Measurements from ENCODE around the gene PLS1. TPM values are rescaled to one million over a fixed set of nuclear protein-coding genes. Genes with fewer than 3 reads are reported as not detected.

Gene PLS1
- total RNA-seq, 1 experiment from 2014 or later = 6.4 TPM

DNA sequence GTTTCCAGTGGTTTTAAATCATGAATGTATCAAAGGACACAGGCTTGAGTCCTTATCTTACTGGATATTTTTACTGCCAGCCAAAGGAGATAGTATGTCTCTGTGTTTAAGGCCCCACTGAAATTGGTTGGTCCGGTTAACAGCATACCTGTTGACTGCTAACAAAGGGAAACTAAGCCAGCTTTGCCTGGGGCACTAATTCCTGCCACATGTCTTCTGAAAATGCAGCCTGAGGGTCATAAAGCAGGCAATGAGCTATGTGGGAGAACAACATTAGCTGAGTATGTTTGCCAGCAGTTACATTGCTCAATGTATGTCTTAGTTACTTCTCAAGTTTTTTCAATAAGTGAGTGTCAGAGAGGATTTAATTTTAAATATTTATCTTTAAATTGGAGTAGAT, 12.4 kb downstream of the PLS1 start:
- BruUV-seq (replicated peaks) = no TSS peak
- no peak overlapping the region for H3K4me3 ChIP-seq (ENCODE audit: low read depth, low read length, poor library complexity, severe bottlenecking)
- no peaks in the 10 kb centered on the region for H3K36me3 ChIP-seq (ENCODE audit: insufficient read depth, low read length, poor library complexity, severe bottlenecking)
- H3K27ac ChIP-seq (ENCODE audit: low read depth, low read length, poor library complexity, severe bottlenecking) = no peak overlapping the region
- TF ChIP-seq EZH2 (IDR thresholded peaks at IDR 0.05; ENCODE audit: borderline replicate concordance, low read depth, low read length, poor library complexity, severe bottlenecking) = no peak
- TF ChIP-seq, protein P1, sequence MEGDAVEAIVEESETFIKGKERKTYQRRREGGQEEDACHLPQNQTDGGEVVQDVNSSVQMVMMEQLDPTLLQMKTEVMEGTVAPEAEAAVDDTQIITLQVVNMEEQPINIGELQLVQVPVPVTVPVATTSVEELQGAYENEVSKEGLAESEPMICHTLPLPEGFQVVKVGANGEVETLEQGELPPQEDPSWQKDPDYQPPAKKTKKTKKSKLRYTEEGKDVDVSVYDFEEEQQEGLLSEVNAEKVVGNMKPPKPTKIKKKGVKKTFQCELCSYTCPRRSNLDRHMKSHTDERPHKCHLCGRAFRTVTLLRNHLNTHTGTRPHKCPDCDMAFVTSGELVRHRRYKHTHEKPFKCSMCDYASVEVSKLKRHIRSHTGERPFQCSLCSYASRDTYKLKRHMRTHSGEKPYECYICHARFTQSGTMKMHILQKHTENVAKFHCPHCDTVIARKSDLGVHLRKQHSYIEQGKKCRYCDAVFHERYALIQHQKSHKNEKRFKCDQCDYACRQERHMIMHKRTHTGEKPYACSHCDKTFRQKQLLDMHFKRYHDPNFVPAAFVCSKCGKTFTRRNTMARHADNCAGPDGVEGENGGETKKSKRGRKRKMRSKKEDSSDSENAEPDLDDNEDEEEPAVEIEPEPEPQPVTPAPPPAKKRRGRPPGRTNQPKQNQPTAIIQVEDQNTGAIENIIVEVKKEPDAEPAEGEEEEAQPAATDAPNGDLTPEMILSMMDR (conservative IDR thresholded peaks at IDR 0.05; ENCODE audit: low read depth, low read length) = no peak
- no peaks in the 10 kb centered on the region for H3K9me3 ChIP-seq (ENCODE audit: low read depth, low read length, poor library complexity, severe bottlenecking)
- H3K4me1 ChIP-seq (ENCODE audit: insufficient read depth, low read length, poor library complexity, severe bottlenecking) = no peaks in the 10 kb centered on the region
- ChIA-PET POLR2A (ENCODE audit: low non-redundant PET) (no interaction called here), CTCF (no interaction called here)
- no peaks in the 10 kb centered on the region for H3K27me3 ChIP-seq (replicated peaks; ENCODE audit: insufficient read depth, low read depth, low read length, poor library complexity)
- DNase-seq (ENCODE audit: low spot score) = no peak
- intact Hi-C loops (cut with micrococcal nuclease; ENCODE audit: unreplicated experiment) = no loop called here

DNA sequence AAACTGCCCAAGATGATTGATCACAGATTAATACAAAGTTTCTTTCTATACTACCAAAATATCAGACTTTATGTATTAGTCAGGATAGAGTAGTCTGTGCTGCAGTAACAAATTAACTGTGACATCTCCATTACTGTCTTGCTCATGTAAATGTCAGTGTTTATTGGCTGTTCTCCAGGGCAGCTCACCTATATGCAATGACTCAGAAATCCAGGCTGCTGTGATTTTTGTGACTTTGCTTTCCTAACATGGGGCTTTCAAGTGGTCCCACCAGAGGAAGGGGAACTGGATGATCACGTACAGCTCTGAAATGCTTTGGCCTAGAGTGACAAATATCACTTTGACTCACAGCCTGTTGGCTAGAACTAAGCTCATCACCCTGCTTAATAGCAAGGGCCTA, 12.9 kb downstream of the PLS1 start:
- POLR2A ChIA-PET (ENCODE audit: low non-redundant PET) = no interaction called here

DNA sequence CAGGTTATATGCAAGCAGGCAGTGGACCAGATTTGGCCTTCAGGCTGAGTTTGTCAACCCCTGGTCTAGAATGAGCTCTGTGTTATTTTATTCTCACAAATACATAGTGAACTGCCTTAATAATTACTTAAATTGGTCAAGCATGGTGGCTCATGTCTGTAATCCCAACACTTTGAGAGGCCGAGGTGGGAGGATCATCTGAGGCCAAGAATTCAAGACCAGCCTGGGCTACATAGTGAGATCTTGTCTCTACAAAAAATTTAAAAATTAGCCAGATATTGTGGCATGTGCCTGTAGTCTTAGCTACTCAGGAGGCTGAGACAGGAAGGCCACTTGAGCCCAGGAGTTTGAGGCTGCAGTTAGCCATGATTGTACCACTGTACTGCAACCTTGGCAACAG, 15.0 kb downstream of the PLS1 start:
- H3K27ac ChIP-seq (ENCODE audit: low read depth, low read length, poor library complexity, severe bottlenecking) = no peak overlapping the region
- BruUV-seq (replicated peaks) = no TSS peak
- H3K27me3 ChIP-seq (replicated peaks; ENCODE audit: insufficient read depth, low read depth, low read length, poor library complexity) = no peaks in the 10 kb centered on the region
- no peaks in the 10 kb centered on the region for H3K36me3 ChIP-seq (ENCODE audit: insufficient read depth, low read length, poor library complexity, severe bottlenecking)
- no peak for TF ChIP-seq EZH2 (IDR thresholded peaks at IDR 0.05; ENCODE audit: borderline replicate concordance, low read depth, low read length, poor library complexity, severe bottlenecking)
- TF ChIP-seq, protein P1 (conservative IDR thresholded peaks at IDR 0.05; ENCODE audit: low read depth, low read length) = no peak
- intact Hi-C loops (cut with micrococcal nuclease; ENCODE audit: unreplicated experiment) = no loop called here
- H3K9me3 ChIP-seq (ENCODE audit: low read depth, low read length, poor library complexity, severe bottlenecking) = no peaks in the 10 kb centered on the region
- no peaks in the 10 kb centered on the region for H3K4me1 ChIP-seq (ENCODE audit: insufficient read depth, low read length, poor library complexity, severe bottlenecking)
- no peak for DNase-seq (ENCODE audit: low spot score)
- ChIA-PET POLR2A (ENCODE audit: low non-redundant PET) (no interaction called here), CTCF (no interaction called here)
- no peak overlapping the region for H3K4me3 ChIP-seq (ENCODE audit: low read depth, low read length, poor library complexity, severe bottlenecking)

More for the DNA sequence above, 12.9 kb downstream of the PLS1 start:
- CTCF ChIA-PET = no interaction called here
- Histone ChIP-seq H3K9me3 (ENCODE audit: low read depth, low read length, poor library complexity, severe bottlenecking) (no peaks in the 10 kb centered on the region), H3K4me1 (ENCODE audit: insufficient read depth, low read length, poor library complexity, severe bottlenecking) (no peaks in the 10 kb centered on the region), H3K36me3 (ENCODE audit: insufficient read depth, low read length, poor library complexity, severe bottlenecking) (no peaks in the 10 kb centered on the region), H3K27me3 (replicated peaks; ENCODE audit: insufficient read depth, low read depth, low read length, poor library complexity) (no peaks in the 10 kb centered on the region), H3K4me3 (ENCODE audit: low read depth, low read length, poor library complexity, severe bottlenecking) (no peak overlapping the region), H3K27ac (ENCODE audit: low read depth, low read length, poor library complexity, severe bottlenecking) (no peak overlapping the region)
- DNase-seq (ENCODE audit: low spot score) = no peak
- intact Hi-C loops (cut with micrococcal nuclease; ENCODE audit: unreplicated experiment) = no loop called here
- TF ChIP-seq EZH2 (IDR thresholded peaks at IDR 0.05; ENCODE audit: borderline replicate concordance, low read depth, low read length, poor library complexity, severe bottlenecking) = no peak
- no TSS peak for BruUV-seq (replicated peaks)

DNA sequence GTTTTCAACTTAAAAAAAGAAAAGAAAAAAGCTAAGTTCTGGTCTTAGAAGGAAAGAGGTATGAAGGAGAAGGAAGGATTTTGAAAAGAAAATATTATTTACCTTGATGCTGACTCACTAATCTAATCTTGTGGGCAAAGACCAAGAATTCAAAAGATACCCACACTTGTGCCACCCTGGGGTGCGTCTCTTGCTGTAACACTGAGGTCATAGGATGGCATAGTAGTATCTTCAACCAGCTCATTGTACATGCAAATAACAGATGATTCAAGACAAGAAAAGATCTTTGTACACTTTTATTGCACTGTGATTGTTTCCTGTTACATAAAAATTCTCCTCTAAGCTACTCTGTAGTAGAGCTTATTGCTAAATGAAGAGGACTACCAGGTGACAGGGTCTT, 17.3 kb downstream of the PLS1 start:
- ChIA-PET CTCF (no interaction called here), POLR2A (ENCODE audit: low non-redundant PET) (no interaction called here)
- no peaks in the 10 kb centered on the region for H3K9me3 ChIP-seq (ENCODE audit: low read depth, low read length, poor library complexity, severe bottlenecking)
- DNase-seq (ENCODE audit: low spot score) = no peak
- H3K36me3 ChIP-seq (ENCODE audit: insufficient read depth, low read length, poor library complexity, severe bottlenecking) = no peaks in the 10 kb centered on the region
- no TSS peak for BruUV-seq (replicated peaks)
- H3K4me1 ChIP-seq (ENCODE audit: insufficient read depth, low read length, poor library complexity, severe bottlenecking) = no peaks in the 10 kb centered on the region
- H3K27me3 ChIP-seq (replicated peaks; ENCODE audit: insufficient read depth, low read depth, low read length, poor library complexity) = no peaks in the 10 kb centered on the region
- intact Hi-C loops (cut with micrococcal nuclease; ENCODE audit: unreplicated experiment) = no loop called here
- no peak overlapping the region for H3K4me3 ChIP-seq (ENCODE audit: low read depth, low read length, poor library complexity, severe bottlenecking)
- TF ChIP-seq, protein P1 (conservative IDR thresholded peaks at IDR 0.05; ENCODE audit: low read depth, low read length) = no peak
- TF ChIP-seq EZH2 (IDR thresholded peaks at IDR 0.05; ENCODE audit: borderline replicate concordance, low read depth, low read length, poor library complexity, severe bottlenecking) = no peak
- no peak overlapping the region for H3K27ac ChIP-seq (ENCODE audit: low read depth, low read length, poor library complexity, severe bottlenecking)

Measured in A673 (cell line).